Dermis microvascular lymphatic vessel endothelial cell (primary cell): Measurements from ENCODE around the gene EHHADH. TPM values are rescaled to one million over a fixed set of nuclear protein-coding genes. Genes with fewer than 3 reads are reported as not detected.

Experiments used
- DNase-seq, 2 donors: peaks; one replicate each; pipeline versions ENCODE4 v3.0.0 to v3.0.0-alpha.2; 2010; ENCODE audit warnings: low read depth in 2 of 2
- total RNA-seq: library from RNA; depleted of rRNA; stranded (reverse); fragments of >200 nt; gene quantifications from 2 replicates; pipeline ENCODE4 v1.2.1, GENCODE V29; 2014

The EHHADH gene
- total RNA-seq, 1 donor from 2014 or later = 4.5 TPM

- DNase-seq = no peak
Measured at GRCh38 chr3:185199206-185199605, 54.6 kb downstream of the EHHADH start.

- no peak for DNase-seq
Measured at GRCh38 chr3:185197068-185197467, 56.8 kb downstream of the EHHADH start.

- no peak for DNase-seq
Measured at GRCh38 chr3:185195652-185196051, 58.2 kb downstream of the EHHADH start.

GRCh38 chr3:185188816-185189215 lies 65.0 kb downstream of the EHHADH start:
- no peak for DNase-seq

- no peak for DNase-seq
Measured at GRCh38 chr3:185187391-185187790, 66.5 kb downstream of the EHHADH start.

- peak in 1 of 2 donors; percentile 38 for DNase-seq
Measured at GRCh38 chr3:185176750-185177359, 77.0 kb downstream of the EHHADH start.

GRCh38 chr3:185175370-185175987 lies 78.4 kb downstream of the EHHADH start:
- DNase-seq = no peak

GRCh38 chr3:185172086-185173049 lies 81.5 kb downstream of the EHHADH start:
- DNase-seq = no peak

GRCh38 chr3:185164428-185165217 lies 89.2 kb downstream of the EHHADH start:
- no peak for DNase-seq

- DNase-seq = no peak
Measured at GRCh38 chr3:185162634-185163033, 91.2 kb downstream of the EHHADH start.

GRCh38 chr3:185161761-185162160 lies 92.1 kb downstream of the EHHADH start:
- DNase-seq = no peak

- DNase-seq = no peak
Measured at GRCh38 chr3:185157347-185157746, 96.5 kb downstream of the EHHADH start.

GRCh38 chr3:185155678-185156077 lies 98.2 kb downstream of the EHHADH start:
- no peak for DNase-seq

- DNase-seq = no peak
Measured at GRCh38 chr3:185153861-185154629, 99.8 kb downstream of the EHHADH start.

- no peak for DNase-seq
Measured at GRCh38 chr3:185153171-185153771, 100.6 kb downstream of the EHHADH start.

- DNase-seq = peak; percentile 17 to 55
Measured at GRCh38 chr3:185152410-185153170, 101.3 kb downstream of the EHHADH start, which contains the start of gene C3orf70. C3orf70 (minus strand) TSS chr3:185153060; CDS start chr3:185152823, 237 bp downstream.

- DNase-seq = no peak
Measured at GRCh38 chr3:185151964-185152409, 101.9 kb downstream of the EHHADH start.

GRCh38 chr3:185151101-185151963 lies 102.5 kb downstream of the EHHADH start:
- no peak for DNase-seq
